Measurements from ENCODE around the gene ERC2.

DNA sequence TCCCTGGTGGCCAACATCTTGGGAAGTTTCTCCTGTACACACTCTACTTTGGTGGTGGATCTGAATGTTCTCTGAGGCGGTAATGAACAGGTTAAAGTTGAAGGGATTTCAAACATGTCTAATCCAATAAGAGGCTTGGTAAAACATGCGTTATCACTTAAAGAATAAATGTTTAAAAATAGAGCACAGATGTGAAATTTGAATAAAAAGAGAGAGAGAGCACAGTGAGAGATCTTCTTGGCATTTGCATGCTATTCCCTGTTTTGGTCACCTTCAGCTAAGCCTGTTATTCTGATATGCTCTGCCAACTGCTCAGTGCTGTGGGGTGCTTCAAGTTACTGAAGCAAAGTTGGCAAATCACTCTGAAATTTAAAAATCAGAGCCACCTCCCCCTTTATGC lies 743.4 kb downstream of the ERC2 start:
- TF ChIP-seq TAF1 (IDR thresholded peaks at IDR 0.05; ENCODE audit: low read depth, low read length) (no peak), POLR2A (IDR thresholded peaks at IDR 0.05; ENCODE audit: low read depth, low read length) (no peak), SPI1 (IDR thresholded peaks at IDR 0.05; ENCODE audit: low read depth, low read length) (no peak), POLR2AphosphoS5 (IDR thresholded peaks at IDR 0.05; ENCODE audit: low read depth, low read length) (no peak), PAX5 (IDR thresholded peaks at IDR 0.05; ENCODE audit: insufficient read depth, low read length, severe bottlenecking) (no peak), POU2F2 (IDR thresholded peaks at IDR 0.05; ENCODE audit: low read depth, low read length) (peak; percentile 83; the same call in 1 of the 2 replicates)
